Activated naive CD8-positive, alpha-beta T cell treated with anti-CD3 and anti-CD28 coated beads, Interleukin-2, amount 50 U/mL, for 24 hours (primary cell): ENCODE results near the gene LCN12.
A peak's percentile ranks its signal among the peaks of the same experiment; 100 is the strongest.

ENCODE experiments used
- ATAC-seq: fragments of 150-1000 bp; cut with Tn5 transposase; one replicate; pipeline ENCODE4 v1.10.0; 2021
- DNase-seq: peaks from one replicate; pipeline ENCODE4 v3.0.0; 2021
- H3K27ac Mint-ChIP-seq: one replicate; pipeline ENCODE4 v1.8.0; 2021; ENCODE audit warnings: mild to moderate bottlenecking, mixed read lengths
- H3K27me3 Mint-ChIP-seq: one replicate; pipeline ENCODE4 v1.8.0; 2021; ENCODE audit warnings: mixed read lengths
- H3K36me3 Mint-ChIP-seq: one replicate; pipeline ENCODE4 v1.8.0; 2021; ENCODE audit warnings: low read depth, mixed read lengths
- H3K4me1 Mint-ChIP-seq: one replicate; pipeline ENCODE4 v1.8.0; 2021; ENCODE audit warnings: mixed read lengths
- H3K4me3 Mint-ChIP-seq: one replicate; pipeline ENCODE4 v1.8.0; 2021; ENCODE audit warnings: mild to moderate bottlenecking, moderate library complexity, mixed read lengths
- H3K9me3 Mint-ChIP-seq: one replicate; pipeline ENCODE4 v1.8.0; 2021; ENCODE audit warnings: mixed read lengths

LCN12 gene

GRCh38 chr9:136988872-136989271 is 36.8 kb downstream of the LCN12 start:
- Mint-ChIP-seq H3K4me1 (peaks cover 15% of the 10 kb centered on the region), H3K27me3 (peaks cover 17% of the 10 kb centered on the region), H3K27ac (no peak overlapping the region), H3K9me3 (no peaks in the 10 kb centered on the region), H3K4me3 (no peak overlapping the region), H3K36me3 (no peaks in the 10 kb centered on the region)
- no peak for ATAC-seq
- no peak for DNase-seq

GRCh38 chr9:136990242-136990911 is 38.3 kb downstream of the LCN12 start:
- H3K27me3 Mint-ChIP-seq = peaks cover 13% of the 10 kb centered on the region
- no peak for ATAC-seq
- H3K27ac Mint-ChIP-seq = no peak overlapping the region

GRCh38 chr9:136991993-136992818 is 40.1 kb downstream of the LCN12 start, which contains the start of gene PAXX:
PAXX (plus strand) TSS chr9:136992422; CDS start chr9:136992444, 22 bp downstream.
- Mint-ChIP-seq H3K36me3 (no peaks in the 10 kb centered on the region), H3K27me3 (peaks cover 5% of the 10 kb centered on the region), H3K27ac (peak within 1 kb of the TSS; percentile 76), H3K4me3 (peak within 1 kb of the TSS; percentile 85), H3K4me1 (peaks cover 22% of the 10 kb centered on the region), H3K9me3 (no peaks in the 10 kb centered on the region)
- ATAC-seq (peak; percentile 83), DNase-seq (peak; percentile 98)

More at GRCh38 chr9:136990242-136990911, 38.3 kb downstream of the LCN12 start:
- no peak for DNase-seq
- Mint-ChIP-seq H3K4me3 (no peak overlapping the region), H3K4me1 (peaks cover 14% of the 10 kb centered on the region), H3K9me3 (no peaks in the 10 kb centered on the region), H3K36me3 (no peaks in the 10 kb centered on the region)

- Mint-ChIP-seq H3K36me3 (no peaks in the 10 kb centered on the region), H3K4me3 (peak overlapping the region; percentile 85), H3K4me1 (peaks cover 29% of the 10 kb centered on the region), H3K9me3 (no peaks in the 10 kb centered on the region), H3K27ac (peak overlapping the region; percentile 76), H3K27me3 (peaks cover 5% of the 10 kb centered on the region)
- DNase-seq = no peak
- ATAC-seq = no peak
Observed at GRCh38 chr9:136992819-136993369, 40.8 kb downstream of the LCN12 start.

GRCh38 chr9:136994180-136994887 is 42.3 kb downstream of the LCN12 start:
- peaks cover 5% of the 10 kb centered on the region for H3K27me3 Mint-ChIP-seq
- no peak overlapping the region for H3K27ac Mint-ChIP-seq
- H3K4me3 Mint-ChIP-seq = peak overlapping the region; percentile 85
- DNase-seq (no peak), ATAC-seq (no peak)
- H3K9me3 Mint-ChIP-seq = no peaks in the 10 kb centered on the region
- no peaks in the 10 kb centered on the region for H3K36me3 Mint-ChIP-seq
- peaks cover 44% of the 10 kb centered on the region for H3K4me1 Mint-ChIP-seq

GRCh38 chr9:136994888-136995230 is 42.8 kb downstream of the LCN12 start:
- Mint-ChIP-seq H3K4me3 (no peak overlapping the region), H3K4me1 (peaks cover 49% of the 10 kb centered on the region), H3K27ac (no peak overlapping the region), H3K9me3 (no peaks in the 10 kb centered on the region), H3K27me3 (peaks cover 5% of the 10 kb centered on the region), H3K36me3 (no peaks in the 10 kb centered on the region)
- no peak for DNase-seq
- no peak for ATAC-seq

- Mint-ChIP-seq H3K4me3 (no peak overlapping the region), H3K9me3 (no peaks in the 10 kb centered on the region), H3K36me3 (no peaks in the 10 kb centered on the region), H3K4me1 (peaks cover 54% of the 10 kb centered on the region), H3K27ac (no peak overlapping the region), H3K27me3 (peaks cover 5% of the 10 kb centered on the region)
- DNase-seq (no peak), ATAC-seq (no peak)
Observed at GRCh38 chr9:136995362-136995761, 43.3 kb downstream of the LCN12 start.

- Mint-ChIP-seq H3K27me3 (peaks cover 5% of the 10 kb centered on the region), H3K27ac (no peak overlapping the region), H3K36me3 (no peaks in the 10 kb centered on the region), H3K9me3 (no peaks in the 10 kb centered on the region), H3K4me3 (no peak overlapping the region), H3K4me1 (peaks cover 58% of the 10 kb centered on the region)
- DNase-seq (no peak), ATAC-seq (no peak)
Observed at GRCh38 chr9:136995772-136996311, 43.8 kb downstream of the LCN12 start.

- no peak for ATAC-seq
- peak within 1 kb of the TSS; percentile 21 for H3K4me3 Mint-ChIP-seq
- H3K27ac Mint-ChIP-seq = no peak within 1 kb of the TSS
- H3K27me3 Mint-ChIP-seq = peaks cover 5% of the 10 kb centered on the region
- no peaks in the 10 kb centered on the region for H3K9me3 Mint-ChIP-seq
- H3K36me3 Mint-ChIP-seq = no peaks in the 10 kb centered on the region
- H3K4me1 Mint-ChIP-seq = peaks cover 57% of the 10 kb centered on the region
- DNase-seq = peak; percentile 47
Observed at GRCh38 chr9:136996361-136997292, 44.6 kb downstream of the LCN12 start, which contains the start of gene CLIC3. CLIC3 (minus strand) TSS chr9:136996568; CDS start chr9:136996543, 25 bp downstream.

- H3K4me3 Mint-ChIP-seq = no peak overlapping the region
- H3K27me3 Mint-ChIP-seq = peaks cover 5% of the 10 kb centered on the region
Observed at GRCh38 chr9:136997371-136997770, 45.3 kb downstream of the LCN12 start.

GRCh38 chr9:136997830-136998234 is 45.8 kb downstream of the LCN12 start:
- Mint-ChIP-seq H3K27ac (peak overlapping the region; percentile 22), H3K4me3 (no peak overlapping the region), H3K27me3 (peaks cover 5% of the 10 kb centered on the region), H3K9me3 (no peaks in the 10 kb centered on the region), H3K4me1 (peaks cover 52% of the 10 kb centered on the region), H3K36me3 (no peaks in the 10 kb centered on the region)
- peak; percentile 29 for DNase-seq
- no peak for ATAC-seq

More at GRCh38 chr9:136997371-136997770, 45.3 kb downstream of the LCN12 start:
- Mint-ChIP-seq H3K36me3 (no peaks in the 10 kb centered on the region), H3K27ac (peak overlapping the region; percentile 22), H3K9me3 (no peaks in the 10 kb centered on the region), H3K4me1 (peaks cover 56% of the 10 kb centered on the region)
- DNase-seq (peak; percentile 14), ATAC-seq (no peak)

- ATAC-seq (peak; percentile 88), DNase-seq (peak; percentile 74)
- Mint-ChIP-seq H3K36me3 (no peaks in the 10 kb centered on the region), H3K27ac (peak overlapping the region; percentile 85), H3K27me3 (peaks cover 5% of the 10 kb centered on the region), H3K4me1 (peaks cover 49% of the 10 kb centered on the region), H3K9me3 (no peaks in the 10 kb centered on the region), H3K4me3 (peak overlapping the region; percentile 58)
Observed at GRCh38 chr9:137000177-137000930, 48.3 kb downstream of the LCN12 start.
